Raji (cell line): Measurements from ENCODE around the gene NLRP9.
"Not testable (repeated sequence)": the region's sequence is repeated elsewhere in the genome, so short reads cannot be mapped to it uniquely, and the experiment has no call there.

Experiments used
- POLR2A ChIP-seq: IDR thresholded peaks from 2 replicates; pipeline ENCODE4 v1.6.1; 2011; ENCODE audit warnings: low read depth, low read length, control low read depth; ENCODE audit not compliant: insufficient read depth

Gene NLRP9

DNA sequence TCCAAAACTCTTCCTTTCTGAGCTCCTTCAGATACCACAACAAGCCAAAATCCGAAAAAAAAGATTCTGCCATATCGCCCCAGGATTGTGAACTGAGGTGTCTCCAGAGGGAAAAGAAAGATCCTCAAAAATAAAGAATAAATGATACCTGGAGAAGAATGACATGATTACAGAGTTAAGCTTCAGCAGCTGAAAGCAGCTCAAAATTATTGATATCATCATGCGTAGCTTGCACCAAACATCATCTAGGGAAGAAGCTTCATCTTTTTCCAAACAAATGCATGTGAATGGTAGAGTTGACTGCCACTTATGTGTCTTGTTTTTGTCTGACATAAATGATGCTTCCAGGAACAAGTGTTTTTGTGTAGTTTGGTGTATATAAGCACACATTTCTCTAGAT is at the start of gene NLRP9:
NLRP9 (minus strand) TSS at position 101 of the 400 bp plus-strand sequence; CDS start at position 73, 28 bp downstream.
- no peak for TF ChIP-seq POLR2A

GRCh38 chr19:55781112-55781511 is 42.9 kb upstream of the NLRP9 start:
- no peak for TF ChIP-seq POLR2A

DNA sequence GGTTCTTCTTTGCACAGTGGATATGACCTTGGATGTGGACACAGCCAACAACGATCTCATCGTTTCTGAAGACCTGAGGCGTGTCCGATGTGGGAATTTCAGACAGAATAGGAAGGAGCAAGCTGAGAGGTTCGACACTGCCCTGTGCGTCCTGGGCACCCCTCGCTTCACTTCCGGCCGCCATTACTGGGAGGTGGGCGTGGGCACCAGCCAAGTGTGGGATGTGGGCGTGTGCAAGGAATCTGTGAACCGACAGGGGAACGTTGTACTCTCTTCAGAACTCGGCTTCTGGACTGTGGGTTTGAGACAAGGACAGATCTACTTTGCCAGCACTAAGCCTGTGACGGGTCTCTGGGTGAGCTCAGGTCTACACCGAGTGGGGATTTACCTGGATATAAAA is 40.1 kb upstream of the NLRP9 start:
- no peak for TF ChIP-seq POLR2A

DNA sequence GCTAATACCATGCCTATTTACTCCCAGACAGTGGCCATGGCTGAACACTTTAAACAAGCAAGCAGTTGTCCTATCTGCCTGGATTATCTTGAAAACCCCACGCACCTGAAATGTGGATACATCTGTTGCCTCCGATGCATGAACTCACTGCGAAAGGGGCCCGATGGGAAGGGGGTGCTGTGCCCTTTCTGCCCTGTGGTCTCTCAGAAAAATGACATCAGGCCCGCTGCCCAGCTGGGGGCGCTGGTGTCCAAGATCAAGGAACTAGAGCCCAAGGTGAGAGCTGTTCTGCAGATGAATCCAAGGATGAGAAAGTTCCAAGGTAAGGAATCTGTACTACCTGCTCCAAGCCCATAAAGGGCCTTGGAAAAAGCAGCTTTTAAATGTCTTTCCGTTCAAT is 39.3 kb upstream of the NLRP9 start:
- no peak for TF ChIP-seq POLR2A

GRCh38 chr19:55768818-55769217 is 30.6 kb upstream of the NLRP9 start, which contains the start of gene RFPL4AL1:
Gene RFPL4AL1, plus strand, starts transcription at chr19:55769118. Its CDS starts 2,687 bp downstream, at chr19:55771805.
- not testable (repeated sequence) for TF ChIP-seq POLR2A

GRCh38 chr19:55766466-55766865 is 28.3 kb upstream of the NLRP9 start:
- TF ChIP-seq POLR2A, result no peak

DNA sequence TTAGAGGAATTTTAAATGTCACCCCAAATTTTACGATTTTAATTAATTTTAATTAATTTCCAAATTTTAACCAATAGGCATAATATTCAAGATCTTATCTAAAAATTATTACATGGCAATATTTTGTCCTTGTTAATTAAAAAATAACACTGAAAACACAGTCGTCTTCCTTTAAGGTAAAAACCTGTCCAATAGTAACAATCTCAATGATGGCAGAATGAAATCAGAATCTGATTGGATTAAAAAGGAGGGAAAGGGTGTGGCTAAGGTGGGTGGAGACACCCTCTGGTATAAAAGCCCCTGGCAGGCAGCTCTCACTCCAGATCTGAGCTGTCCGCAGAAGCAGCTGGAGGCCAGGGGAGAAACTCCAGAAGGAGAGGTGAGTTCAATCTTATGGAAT is 20.6 kb upstream of the NLRP9 start, which contains the start of gene RFPL4A:
RFPL4A (plus strand) TSS at position 301 of the 400 bp plus-strand sequence. CDS start 2,704 bp downstream, outside the sequence.
- not testable (repeated sequence) for TF ChIP-seq POLR2A

DNA sequence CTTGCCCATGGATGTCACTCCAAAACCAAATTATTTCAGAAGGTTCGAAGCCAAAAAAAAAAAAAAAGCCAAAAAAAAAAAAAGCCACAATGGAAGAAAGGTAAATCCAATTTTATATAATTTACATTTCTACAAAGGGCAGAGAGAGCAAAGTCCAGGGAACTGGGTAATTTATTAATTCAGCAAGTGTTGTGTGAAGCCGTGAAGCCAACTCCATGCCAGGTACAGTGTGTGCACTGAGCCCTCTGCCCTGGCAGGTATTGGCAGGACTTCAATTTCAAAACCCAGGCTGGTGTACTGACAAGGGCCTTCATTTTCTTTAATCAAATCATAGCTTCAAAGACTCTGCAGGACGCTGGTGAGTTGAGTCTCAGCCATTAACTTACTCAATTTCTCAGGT is 15.2 kb upstream of the NLRP9 start:
- no peak for TF ChIP-seq POLR2A

DNA sequence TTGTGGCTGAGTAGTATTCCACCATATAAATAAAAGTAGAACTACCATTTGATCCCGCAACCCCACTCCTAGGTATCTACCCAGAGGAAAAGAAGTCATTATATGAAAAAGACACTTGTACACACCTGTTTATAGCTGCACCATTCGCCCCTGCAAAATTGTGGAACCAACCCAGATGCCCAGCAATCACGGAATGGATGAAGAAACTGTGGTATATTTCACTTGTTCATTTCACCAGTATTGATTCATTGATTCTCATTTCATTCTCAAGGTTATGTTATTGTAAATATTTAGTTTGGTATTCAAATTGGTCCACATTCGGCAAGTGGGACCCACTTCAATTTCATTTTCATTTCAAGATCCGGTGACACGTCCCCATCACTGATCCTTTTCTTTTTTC is 12.5 kb upstream of the NLRP9 start:
- TF ChIP-seq POLR2A, result no peak

DNA sequence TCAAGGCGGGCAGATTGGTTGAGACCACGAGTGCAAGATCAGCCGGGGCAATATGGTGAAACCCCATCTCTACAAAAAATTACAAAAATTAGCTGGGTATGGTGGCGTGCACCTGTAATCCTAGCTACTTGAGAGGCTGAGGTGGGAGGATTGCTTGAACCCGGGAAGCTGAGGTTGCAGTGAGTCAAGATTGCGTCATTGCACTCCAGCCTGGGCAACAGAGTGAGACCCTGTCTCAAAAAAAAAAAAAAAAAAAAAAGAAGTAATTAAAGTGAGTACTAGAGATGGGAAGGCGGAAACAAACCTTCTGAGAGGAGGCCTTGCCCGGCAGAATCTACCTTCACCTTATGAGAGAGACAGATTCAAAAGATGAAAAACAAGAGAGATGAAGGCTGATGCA is 14.7 kb downstream of the NLRP9 start:
- no peak for TF ChIP-seq POLR2A

DNA sequence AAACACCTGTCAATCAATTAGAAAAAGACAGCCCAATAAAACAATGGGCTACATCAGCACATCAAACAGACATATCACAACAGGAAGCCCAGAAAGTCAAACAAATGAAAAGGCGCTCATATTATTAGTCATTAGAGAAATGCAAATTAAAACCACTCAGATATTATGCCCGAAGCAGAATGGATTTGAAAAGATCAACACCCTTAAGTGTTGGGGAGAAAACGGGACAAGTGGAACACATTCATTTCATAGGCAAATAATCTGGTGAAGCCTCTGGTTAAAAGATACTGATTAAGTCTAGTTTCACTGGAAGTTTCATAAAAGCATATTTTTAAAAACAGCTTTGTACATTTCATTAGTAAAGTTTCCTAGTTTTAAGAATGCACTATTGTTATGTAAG is 17.4 kb downstream of the NLRP9 start:
- TF ChIP-seq POLR2A, result no peak

DNA sequence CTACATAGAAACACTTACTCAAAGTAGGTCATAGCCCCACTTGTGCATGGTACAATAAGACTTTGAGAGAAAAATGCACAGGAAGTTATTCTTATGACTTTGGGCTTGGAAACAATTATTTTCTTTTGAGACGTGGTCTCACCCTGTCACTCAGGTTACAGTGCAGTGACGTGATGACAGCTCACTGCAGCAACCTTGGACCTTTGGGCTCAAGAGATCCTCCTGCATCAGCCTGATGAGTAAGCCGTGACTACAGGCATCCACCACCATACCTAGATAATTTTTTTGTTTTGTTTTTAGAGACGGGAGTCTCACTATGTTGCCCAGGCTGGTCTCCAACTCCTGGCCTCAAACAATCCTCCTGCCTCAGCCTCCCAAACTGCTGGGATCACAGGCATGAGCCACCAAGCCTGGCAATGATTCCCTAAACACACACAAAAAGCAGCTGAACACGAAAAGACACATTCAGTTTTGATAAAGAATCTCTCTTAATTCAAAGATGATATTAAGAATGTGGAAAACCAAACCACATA is 17.9 kb downstream of the NLRP9 start:
- no peak for TF ChIP-seq POLR2A

- TF ChIP-seq POLR2A, result no peak
Observed at GRCh38 chr19:55717251-55717650, 21.0 kb downstream of the NLRP9 start.

- TF ChIP-seq POLR2A, result no peak
Observed at GRCh38 chr19:55716531-55716930, 21.7 kb downstream of the NLRP9 start.

DNA sequence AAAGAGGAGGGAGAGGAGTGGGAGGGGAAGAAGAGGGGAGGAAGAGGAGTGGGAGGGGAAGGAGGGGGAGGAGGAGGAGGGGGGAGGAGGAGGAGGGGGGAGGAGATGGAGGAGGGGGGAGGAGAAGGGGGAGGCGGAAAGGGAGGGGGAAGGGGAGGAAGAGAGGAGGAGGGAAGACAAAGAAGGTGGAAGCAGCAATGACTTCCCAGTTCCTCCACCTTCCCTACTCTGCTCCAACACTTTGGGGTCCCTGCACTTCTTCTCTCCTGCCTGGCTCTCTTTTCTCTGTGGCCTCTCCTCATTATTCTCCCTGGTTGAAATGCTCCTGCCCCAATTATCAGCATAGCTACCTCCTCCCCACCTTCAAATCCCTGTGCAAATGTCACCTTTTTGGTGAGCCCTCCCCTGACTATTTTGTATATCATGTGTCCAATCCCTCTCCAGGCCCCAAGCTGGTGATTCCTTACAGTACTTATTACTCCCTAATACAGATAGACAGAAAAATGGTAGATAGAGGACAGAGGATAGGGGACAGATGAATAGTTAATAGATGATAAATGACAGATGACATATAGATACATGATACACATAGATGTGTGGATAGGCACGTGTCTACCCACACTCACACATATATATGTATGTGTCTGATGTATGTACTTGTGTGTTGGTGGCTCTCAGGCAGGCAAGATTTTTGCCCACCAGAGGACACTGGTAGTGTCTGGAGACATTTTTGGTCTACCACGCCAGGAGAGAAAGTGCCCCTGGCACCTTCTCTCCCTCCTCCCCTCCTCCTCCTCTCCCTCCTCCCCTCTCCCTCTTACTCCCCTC is 25.2 kb downstream of the NLRP9 start:
- TF ChIP-seq POLR2A, result no peak

DNA sequence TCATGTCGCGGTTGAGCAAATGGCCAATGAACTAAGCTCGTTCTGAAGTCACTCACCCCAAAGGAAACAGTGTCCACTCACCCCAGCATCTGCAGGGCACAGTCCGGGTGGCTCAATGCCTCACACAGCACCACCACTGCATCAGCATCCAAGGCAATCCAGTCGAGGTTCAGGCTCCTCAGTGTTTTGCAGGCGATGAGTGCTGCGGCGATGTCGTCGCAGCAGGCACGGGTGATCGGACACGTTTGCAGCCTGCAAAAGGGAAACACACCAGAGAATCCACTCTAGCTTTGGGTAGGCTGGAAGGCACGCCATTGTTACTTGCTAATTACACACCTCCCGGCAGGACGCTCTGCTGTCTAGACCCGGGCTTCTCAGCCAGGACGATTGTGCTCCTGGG is 26.5 kb downstream of the NLRP9 start:
- no peak for TF ChIP-seq POLR2A

DNA sequence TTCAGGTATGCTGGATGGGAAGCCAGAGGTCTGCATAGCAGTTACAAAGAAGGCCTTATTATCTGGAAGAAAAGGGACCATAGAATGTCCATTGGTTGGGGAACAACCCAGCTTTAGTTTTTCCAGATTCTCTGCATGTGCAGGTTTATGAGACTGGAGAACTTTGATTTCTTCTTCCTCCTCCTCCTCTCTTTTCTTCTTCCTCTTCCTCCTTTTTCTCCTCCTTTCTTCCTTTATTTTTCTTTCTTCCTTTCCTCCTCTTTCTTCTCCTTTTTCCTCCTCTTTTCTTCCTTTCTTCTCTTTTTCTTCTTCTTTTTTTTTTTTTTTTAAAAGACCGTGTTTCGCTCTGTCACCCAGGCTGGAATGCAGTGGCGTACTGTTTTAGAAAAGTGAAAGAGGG is 32.2 kb downstream of the NLRP9 start:
- no peak for TF ChIP-seq POLR2A
